UCSD-AML1 (cell line): Measurements from ENCODE around the gene MRI1.

Source experiments
- DNase-seq: peaks from one replicate; lab custom pipeline; 2025; ENCODE audit not compliant: unreplicated experiment; lab: John Stamatoyannopoulos, UW

Gene MRI1

DNA sequence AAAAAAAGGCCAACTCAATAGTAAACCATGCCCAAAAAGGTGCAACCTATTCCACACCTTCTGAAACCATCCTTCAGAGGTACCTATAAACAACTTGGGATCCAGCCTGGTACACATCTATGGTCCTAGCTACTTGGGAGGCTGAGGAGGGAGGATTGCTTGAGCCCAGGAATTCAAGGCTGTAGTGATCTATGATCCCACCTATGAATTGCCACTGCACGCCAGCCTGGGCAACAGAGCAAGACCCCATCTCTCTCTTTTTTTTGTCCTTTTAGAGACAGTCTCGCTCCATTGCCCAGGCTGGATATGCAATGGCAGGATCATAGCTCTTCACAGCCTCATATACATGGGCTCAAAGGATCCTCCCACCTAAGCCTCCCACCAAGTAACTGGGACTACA is 57.0 kb downstream of the MRI1 start:
- no peak for DNase-seq

DNA sequence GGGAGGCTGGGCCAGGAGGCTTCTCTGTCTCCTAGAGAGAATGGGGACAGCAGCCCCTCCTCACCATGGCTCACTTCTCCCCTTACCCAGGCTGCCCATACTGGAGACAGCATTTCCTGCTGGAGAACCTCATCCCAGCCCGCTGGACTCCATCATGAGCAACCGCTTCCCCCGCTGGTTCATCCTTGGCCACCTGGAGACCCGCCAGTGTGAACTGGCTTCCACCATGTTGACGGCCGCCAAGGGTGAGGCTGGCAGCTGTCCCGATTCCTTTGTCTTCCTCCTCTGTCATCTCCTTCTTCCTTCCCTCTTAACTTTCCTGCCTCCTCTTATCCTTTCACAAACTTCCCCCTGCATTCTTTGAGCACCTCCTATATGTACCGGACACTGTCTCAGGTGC is 58.9 kb downstream of the MRI1 start:
- DNase-seq = no peak
